Neuronal stem cell (in vitro differentiated cells): Measurements from ENCODE around the gene FAHD1.

Source experiments
- DNase-seq: peaks from one replicate; pipeline ENCODE4 v3.0.0-alpha.2; 2013; ENCODE audit warnings: low spot score
- H2AFZ ChIP-seq: one replicate; pipeline ENCODE4 v1.6.1; 2013; ENCODE audit warnings: mild to moderate bottlenecking, low read length, inconsistent platforms
- H2AK5ac ChIP-seq: 2 replicates; pipeline ENCODE4 v1.6.1; 2013; ENCODE audit warnings: low read depth, mild to moderate bottlenecking, inconsistent platforms, low read length, moderate library complexity, mixed read lengths
- H2BK120ac ChIP-seq: 2 replicates; pipeline ENCODE4 v1.6.1; 2013; ENCODE audit warnings: low read depth, mild to moderate bottlenecking, inconsistent platforms, low read length, moderate library complexity, mixed read lengths
- H2BK12ac ChIP-seq: one replicate; pipeline ENCODE4 v1.6.1; 2013; ENCODE audit warnings: low read length, inconsistent platforms
- H2BK15ac ChIP-seq: 2 replicates; pipeline ENCODE4 v1.6.1; 2013; ENCODE audit warnings: mild to moderate bottlenecking, low read length, inconsistent platforms, mixed read lengths
- H2BK5ac ChIP-seq: one replicate; pipeline ENCODE4 v1.6.1; 2013; ENCODE audit warnings: inconsistent platforms, mild to moderate bottlenecking, low read length, moderate library complexity
- H3K14ac ChIP-seq: one replicate; pipeline ENCODE4 v1.6.1; 2013; ENCODE audit warnings: low read length, inconsistent platforms
- H3K18ac ChIP-seq: 2 replicates; pipeline ENCODE4 v1.6.1; 2013; ENCODE audit warnings: low read length, inconsistent platforms
- H3K23ac ChIP-seq: 2 replicates; pipeline ENCODE4 v1.6.1; 2013; ENCODE audit warnings: low read depth, mild to moderate bottlenecking, mixed read lengths, low read length, inconsistent platforms; ENCODE audit not compliant: poor library complexity
- H3K27ac ChIP-seq: replicated peaks from 3 replicates; pipeline ENCODE4 v1.5.1; 2013; ENCODE audit warnings: low read length, inconsistent platforms
- H3K27me3 ChIP-seq, 3 experiments: 2 replicates each; pipeline ENCODE4 v1.6.1; 2013; ENCODE audit warnings: low read length in 3 of 3, mild to moderate bottlenecking in 2 of 3, inconsistent platforms in 1 of 3, low read depth in 1 of 3, mixed read lengths in 1 of 3, moderate library complexity in 1 of 3; ENCODE audit not compliant: control insufficient read depth in 3 of 3, insufficient read depth in 3 of 3
- H3K36me3 ChIP-seq, 2 donors: replicated peaks in 1 of 2; 2 replicates each; pipeline ENCODE4 v1.6.1; 2013; ENCODE audit warnings: low read length in 2 of 2; ENCODE audit not compliant: control insufficient read depth in 2 of 2, insufficient read depth in 2 of 2
- H3K4ac ChIP-seq: 2 replicates; pipeline ENCODE4 v1.6.1; 2013; ENCODE audit warnings: inconsistent platforms, mild to moderate bottlenecking, low read length, moderate library complexity
- H3K4me1 ChIP-seq, 2 donors: 1 replicate in 1 of 2; 2 replicates in 1 of 2; pipeline ENCODE4 v1.6.1; 2013; ENCODE audit warnings: low read length in 2 of 2, low read depth in 1 of 2; ENCODE audit not compliant: control insufficient read depth in 2 of 2, insufficient read depth in 1 of 2
- H3K4me2 ChIP-seq: one replicate; pipeline ENCODE4 v1.6.1; 2013; ENCODE audit warnings: mild to moderate bottlenecking, low read length, inconsistent platforms; ENCODE audit not compliant: insufficient read depth, poor library complexity, severe bottlenecking
- H3K4me3 ChIP-seq, 2 donors: 2 replicates each; pipeline ENCODE4 v1.5.1; 2013; ENCODE audit warnings: low read length in 2 of 2, mild to moderate bottlenecking in 2 of 2, inconsistent platforms in 1 of 2, moderate library complexity in 1 of 2
- H3K79me1 ChIP-seq: one replicate; pipeline ENCODE4 v1.6.1; 2013; ENCODE audit warnings: low read depth, mild to moderate bottlenecking, inconsistent platforms, low read length, moderate library complexity
- H3K9ac ChIP-seq: one replicate; pipeline ENCODE4 v1.6.1; 2013; ENCODE audit warnings: mild to moderate bottlenecking, low read depth, low read length, inconsistent platforms; ENCODE audit not compliant: poor library complexity
- H3K9me3 ChIP-seq, 2 donors: replicated peaks in 1 of 2; 2 replicates each; pipeline versions ENCODE3 to v1.6.1; 2013; ENCODE audit warnings: low read length in 2 of 2, mild to moderate bottlenecking in 2 of 2, inconsistent platforms in 1 of 2, low read depth in 1 of 2, mixed read lengths in 1 of 2, moderate library complexity in 1 of 2; ENCODE audit not compliant: control insufficient read depth in 2 of 2, insufficient read depth in 1 of 2
- H4K8ac ChIP-seq: one replicate; pipeline ENCODE4 v1.6.1; 2013; ENCODE audit warnings: low read depth, mild to moderate bottlenecking, inconsistent platforms, low read length, moderate library complexity
- H4K91ac ChIP-seq: one replicate; pipeline ENCODE4 v1.6.1; 2013; ENCODE audit warnings: low read length, low read depth, mild to moderate bottlenecking, inconsistent platforms; ENCODE audit not compliant: poor library complexity
- WGBS, 2 donors: extraction: QIAGEN DNeasy Blood & Tissue Kit; methylation state at CpG; one replicate each; pipeline ENCODE4 v1.1.7; 2013; ENCODE audit warnings: missing lambda C conversion rate in 2 of 2, mixed read lengths in 1 of 2; ENCODE audit not compliant: insufficient read length in 2 of 2, insufficient replicate concordance in 1 of 2; ENCODE audit errors: extremely low coverage in 2 of 2; 5-methylcytosine and 5-hydroxymethylcytosine counted together

Gene FAHD1

DNA sequence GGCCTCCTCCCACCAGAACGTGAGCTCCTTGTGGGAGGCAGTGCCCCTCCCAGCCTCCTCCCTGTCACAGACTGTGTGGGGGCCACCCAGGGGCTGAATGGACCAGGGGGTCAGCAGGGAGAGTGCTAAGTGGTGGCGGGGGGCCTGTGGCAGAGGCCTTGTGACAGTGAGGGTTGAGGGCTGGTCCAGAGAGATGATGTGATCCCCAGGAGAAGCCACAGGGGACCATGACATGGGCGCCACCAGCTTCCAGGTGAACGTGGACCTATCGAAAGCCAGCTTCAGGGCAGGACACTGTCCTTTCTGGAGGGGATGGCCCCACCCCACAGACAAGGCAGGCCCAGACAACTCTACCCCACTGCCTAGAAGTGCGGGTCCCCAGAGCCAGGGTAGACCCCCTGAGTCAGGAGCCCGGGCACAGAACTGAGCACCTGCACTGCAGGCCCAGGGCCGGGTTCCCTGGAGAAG lies 47.7 kb upstream of the FAHD1 start:
- peak overlapping the region; percentile 65 for H4K8ac ChIP-seq
- peaks cover 32 to 69% of the 10 kb centered on the region in 2 donors for H3K36me3 ChIP-seq
- no peak overlapping the region for H2BK5ac ChIP-seq
- no peak overlapping the region for H2BK12ac ChIP-seq
- no peak overlapping the region for H2BK120ac ChIP-seq
- no peak overlapping the region for H2BK15ac ChIP-seq
- H3K27me3 ChIP-seq: no peaks in the 10 kb centered on the region
- no peak overlapping the region for H4K91ac ChIP-seq
- no peaks in the 10 kb centered on the region for H3K9me3 ChIP-seq
- no CpG with 5 or more reads among the region's 8 CpGs for WGBS, 2 donors
- H3K9ac ChIP-seq: no peak overlapping the region
- no peak overlapping the region for H3K18ac ChIP-seq
- H3K4ac ChIP-seq: no peak overlapping the region
- H3K23ac ChIP-seq: peak overlapping the region; percentile 97
- peaks cover 7 to 11% of the 10 kb centered on the region in 2 donors for H3K4me1 ChIP-seq
- no peak overlapping the region for H2AFZ ChIP-seq
- no peak overlapping the region for H3K27ac ChIP-seq
- no peak overlapping the region for H3K14ac ChIP-seq
- no peak overlapping the region for H3K4me2 ChIP-seq
- no peak overlapping the region for H3K4me3 ChIP-seq
- peaks cover 34% of the 10 kb centered on the region for H3K79me1 ChIP-seq
- peak overlapping the region; percentile 40 for H2AK5ac ChIP-seq
- no peak for DNase-seq

DNA sequence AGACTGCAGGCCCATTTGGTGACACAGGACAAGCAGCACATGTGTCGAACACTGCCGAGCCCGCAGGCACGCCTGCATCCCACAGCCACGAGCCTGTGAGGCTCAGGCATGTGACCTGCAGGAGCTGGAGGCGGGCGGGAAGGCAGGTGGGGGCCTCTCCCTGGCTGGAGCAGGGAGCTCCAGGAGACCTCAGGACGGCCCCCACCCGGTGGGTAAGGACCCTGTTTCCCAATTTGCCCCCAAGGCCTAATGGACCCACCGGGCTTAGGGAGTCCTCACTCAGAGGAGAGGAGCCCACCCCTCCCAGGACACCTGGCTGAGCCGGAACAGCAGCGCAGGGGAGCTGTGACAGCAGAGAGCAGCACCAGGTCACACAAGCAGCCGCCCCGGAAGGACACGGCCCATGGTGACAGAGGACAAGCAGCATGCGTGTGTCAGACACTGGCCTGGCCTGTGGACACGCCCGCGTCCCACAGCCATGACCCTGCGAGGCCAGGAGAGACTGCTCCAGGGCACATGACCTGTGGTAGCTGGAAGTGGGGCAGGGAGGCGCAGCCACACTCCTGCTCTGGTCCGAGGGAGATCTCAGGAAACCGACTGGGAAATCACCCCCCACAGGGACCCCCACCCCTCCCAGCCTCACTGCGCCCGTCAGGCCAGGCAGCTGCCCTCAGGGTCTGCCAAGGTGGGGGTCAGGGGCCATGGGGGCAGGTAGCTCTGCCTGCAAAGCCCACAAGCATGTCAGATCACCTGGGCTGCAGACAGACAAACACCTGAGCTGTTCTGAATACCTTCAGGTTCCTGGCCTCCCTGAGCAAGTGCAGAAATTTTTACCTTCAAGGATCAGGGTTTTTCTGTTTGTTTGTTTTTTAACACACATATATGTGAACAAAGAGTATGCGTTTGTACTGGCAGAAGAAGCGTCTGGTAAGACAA lies 47.0 kb upstream of the FAHD1 start:
- peaks cover 37% of the 10 kb centered on the region for H3K79me1 ChIP-seq
- peaks cover 7% of the 10 kb centered on the region in 2 donors for H3K4me1 ChIP-seq
- H3K4me2 ChIP-seq: no peak overlapping the region
- no peaks in the 10 kb centered on the region for H3K9me3 ChIP-seq
- no peak overlapping the region for H3K18ac ChIP-seq
- no peak overlapping the region for H2BK15ac ChIP-seq
- WGBS, 2 donors: no CpG with 5 or more reads among the region's 27 CpGs
- no peak overlapping the region for H3K4ac ChIP-seq
- no peak overlapping the region for H2AFZ ChIP-seq
- no peak overlapping the region for H4K91ac ChIP-seq
- DNase-seq: no peak
- H3K4me3 ChIP-seq: no peak overlapping the region
- H3K9ac ChIP-seq: no peak overlapping the region
- H3K36me3 ChIP-seq: peaks cover 32 to 67% of the 10 kb centered on the region in 2 donors
- peak overlapping the region; percentile 6 for H2BK12ac ChIP-seq
- H3K27ac ChIP-seq: no peak overlapping the region
- H3K27me3 ChIP-seq: no peaks in the 10 kb centered on the region
- H2AK5ac ChIP-seq: peak overlapping the region; percentile 40
- H2BK120ac ChIP-seq: no peak overlapping the region
- H4K8ac ChIP-seq: peak overlapping the region; percentile 65
- no peak overlapping the region for H3K14ac ChIP-seq
- peak overlapping the region; percentile 97 for H3K23ac ChIP-seq
- no peak overlapping the region for H2BK5ac ChIP-seq

DNA sequence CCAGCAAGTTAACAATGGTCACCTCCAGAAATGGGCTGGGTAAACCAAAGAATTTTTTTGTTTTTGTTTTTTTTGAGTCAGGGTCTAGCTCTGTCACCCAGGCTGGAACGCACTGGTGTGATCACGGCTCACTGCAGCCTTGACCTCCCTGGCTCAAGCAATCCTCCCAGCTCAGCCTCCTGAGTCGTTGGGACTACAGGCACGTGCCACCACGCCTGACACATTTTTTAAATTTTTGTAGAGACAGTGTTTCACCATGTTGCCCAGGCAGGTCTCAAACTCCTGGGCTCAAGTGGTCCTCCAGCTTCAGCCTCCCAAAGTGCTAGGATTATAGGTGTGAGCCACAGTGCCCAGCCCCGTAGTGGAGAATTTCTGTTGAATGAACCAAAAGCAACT lies 46.3 kb upstream of the FAHD1 start:
- H2BK5ac ChIP-seq: no peak overlapping the region
- H3K79me1 ChIP-seq: peaks cover 33% of the 10 kb centered on the region
- peaks cover 7% of the 10 kb centered on the region in 2 donors for H3K4me1 ChIP-seq
- H3K23ac ChIP-seq: peak overlapping the region; percentile 80
- no peak overlapping the region for H3K14ac ChIP-seq
- H4K91ac ChIP-seq: no peak overlapping the region
- no peak overlapping the region for H4K8ac ChIP-seq
- no CpG with 5 or more reads among the region's 6 CpGs for WGBS, 2 donors
- H3K9ac ChIP-seq: no peak overlapping the region
- H3K9me3 ChIP-seq: no peaks in the 10 kb centered on the region
- DNase-seq: no peak
- no peak overlapping the region for H2AFZ ChIP-seq
- H2AK5ac ChIP-seq: no peak overlapping the region
- no peak overlapping the region for H2BK120ac ChIP-seq
- no peak overlapping the region for H3K27ac ChIP-seq
- no peak overlapping the region for H2BK12ac ChIP-seq
- H3K4ac ChIP-seq: no peak overlapping the region
- no peak overlapping the region for H2BK15ac ChIP-seq
- no peaks in the 10 kb centered on the region for H3K27me3 ChIP-seq
- H3K36me3 ChIP-seq: peaks cover 33 to 68% of the 10 kb centered on the region in 2 donors
- H3K4me2 ChIP-seq: no peak overlapping the region
- H3K4me3 ChIP-seq: peak overlapping the region in 1 of 2 donors; percentile 97
- H3K18ac ChIP-seq: no peak overlapping the region

DNA sequence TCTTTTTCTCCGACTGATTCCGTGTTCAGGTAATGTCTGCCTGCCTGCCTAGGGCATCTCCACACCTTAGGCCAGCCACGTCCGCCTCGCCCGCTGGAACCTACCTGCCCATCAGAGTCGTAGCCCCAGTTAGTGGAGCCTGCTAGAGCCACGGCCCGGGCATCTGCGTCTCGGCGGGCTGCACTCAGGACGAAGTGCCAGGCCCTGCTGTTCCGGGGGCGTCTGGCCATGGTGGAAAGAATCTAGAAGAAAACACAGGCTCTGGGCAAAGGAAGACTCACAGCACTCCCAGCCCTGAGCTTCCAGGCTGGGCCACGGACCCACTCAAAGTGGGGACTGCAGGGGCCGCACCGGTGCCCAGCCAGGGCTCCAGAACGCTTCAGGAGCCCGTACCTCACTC lies 45.8 kb upstream of the FAHD1 start:
- no CpG with 5 or more reads among the region's 20 CpGs for WGBS, 2 donors

More for the DNA sequence above, 45.8 kb upstream of the FAHD1 start:
- Histone ChIP-seq H3K9me3 (no peaks in the 10 kb centered on the region), H3K36me3 (peaks cover 33 to 68% of the 10 kb centered on the region in 2 donors), H2AK5ac (peak overlapping the region; percentile 63), H2AFZ (no peak overlapping the region), H3K23ac (peak overlapping the region; percentile 80), H2BK15ac (no peak overlapping the region), H4K8ac (no peak overlapping the region), H3K27me3 (no peaks in the 10 kb centered on the region), H3K79me1 (peaks cover 38% of the 10 kb centered on the region), H4K91ac (no peak overlapping the region), H3K18ac (no peak overlapping the region), H2BK12ac (no peak overlapping the region), H2BK5ac (no peak overlapping the region), H3K4ac (no peak overlapping the region), H3K27ac (no peak overlapping the region), H2BK120ac (no peak overlapping the region), H3K4me3 (peak overlapping the region; percentile 95 to 97), H3K4me1 (peaks cover 7% of the 10 kb centered on the region in 2 donors), H3K4me2 (peak overlapping the region; percentile 95), H3K14ac (no peak overlapping the region), H3K9ac (no peak overlapping the region)
- DNase-seq: no peak
